ENCODE results near the gene PRH1. TPM values are rescaled to one million over a fixed set of nuclear protein-coding genes. Genes with fewer than 3 reads are reported as not detected.

PRH1 gene
- total RNA-seq, 1 experiment from 2014 or later = 10.5 TPM

GRCh38 chr12:10910380-10910779, 26.3 kb upstream of the PRH1 start:
- H3K36me3 ChIP-seq (ENCODE audit: control insufficient read depth, insufficient read depth, low read length) = no peaks in the 10 kb centered on the region
- intact Hi-C loops (cut with micrococcal nuclease; ENCODE audit: unreplicated experiment) = no loop called here
- no peaks in the 10 kb centered on the region for H3K4me1 ChIP-seq (ENCODE audit: control insufficient read depth, insufficient read depth, low read length)
- in situ Hi-C loops (cut with HindIII; ENCODE audit: low pct_unique_long_range_greater_than_20kb, low sequenced_read_pairs) = no loop called here
- ATAC-seq (no peak), DNase-seq (ENCODE audit: low read depth, low spot score) (no peak)
- no peak overlapping the region for H3K27ac ChIP-seq (ENCODE audit: low read length)
- no peaks in the 10 kb centered on the region for H3K27me3 ChIP-seq (ENCODE audit: control insufficient read depth, insufficient read depth, low read length)
- ChIA-PET POLR2A (no interaction called here), CTCF (no interaction called here)
- no peak overlapping the region for H3K4me3 ChIP-seq (ENCODE audit: low read depth in 2 of 2, low read length in 2 of 2)
- H3K9me3 ChIP-seq (ENCODE audit: control insufficient read depth, insufficient read depth, low read depth, low read length) = no peaks in the 10 kb centered on the region
- no TSS peak for BruUV-seq (replicated peaks)
- TF ChIP-seq, protein P1, sequence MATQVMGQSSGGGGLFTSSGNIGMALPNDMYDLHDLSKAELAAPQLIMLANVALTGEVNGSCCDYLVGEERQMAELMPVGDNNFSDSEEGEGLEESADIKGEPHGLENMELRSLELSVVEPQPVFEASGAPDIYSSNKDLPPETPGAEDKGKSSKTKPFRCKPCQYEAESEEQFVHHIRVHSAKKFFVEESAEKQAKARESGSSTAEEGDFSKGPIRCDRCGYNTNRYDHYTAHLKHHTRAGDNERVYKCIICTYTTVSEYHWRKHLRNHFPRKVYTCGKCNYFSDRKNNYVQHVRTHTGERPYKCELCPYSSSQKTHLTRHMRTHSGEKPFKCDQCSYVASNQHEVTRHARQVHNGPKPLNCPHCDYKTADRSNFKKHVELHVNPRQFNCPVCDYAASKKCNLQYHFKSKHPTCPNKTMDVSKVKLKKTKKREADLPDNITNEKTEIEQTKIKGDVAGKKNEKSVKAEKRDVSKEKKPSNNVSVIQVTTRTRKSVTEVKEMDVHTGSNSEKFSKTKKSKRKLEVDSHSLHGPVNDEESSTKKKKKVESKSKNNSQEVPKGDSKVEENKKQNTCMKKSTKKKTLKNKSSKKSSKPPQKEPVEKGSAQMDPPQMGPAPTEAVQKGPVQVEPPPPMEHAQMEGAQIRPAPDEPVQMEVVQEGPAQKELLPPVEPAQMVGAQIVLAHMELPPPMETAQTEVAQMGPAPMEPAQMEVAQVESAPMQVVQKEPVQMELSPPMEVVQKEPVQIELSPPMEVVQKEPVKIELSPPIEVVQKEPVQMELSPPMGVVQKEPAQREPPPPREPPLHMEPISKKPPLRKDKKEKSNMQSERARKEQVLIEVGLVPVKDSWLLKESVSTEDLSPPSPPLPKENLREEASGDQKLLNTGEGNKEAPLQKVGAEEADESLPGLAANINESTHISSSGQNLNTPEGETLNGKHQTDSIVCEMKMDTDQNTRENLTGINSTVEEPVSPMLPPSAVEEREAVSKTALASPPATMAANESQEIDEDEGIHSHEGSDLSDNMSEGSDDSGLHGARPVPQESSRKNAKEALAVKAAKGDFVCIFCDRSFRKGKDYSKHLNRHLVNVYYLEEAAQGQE (IDR thresholded peaks at IDR 0.05; ENCODE audit: insufficient read depth in 1 of 2, low read depth in 2 of 2, low read length in 1 of 2) = no peak
- TF ChIP-seq TCF7L2 (IDR thresholded peaks at IDR 0.05; ENCODE audit: low read depth, low read length) = no peak
- no peak for TF ChIP-seq CTCF (IDR thresholded peaks at IDR 0.05)
- no peak for TF ChIP-seq POLR2AphosphoS5 (IDR thresholded peaks at IDR 0.05; ENCODE audit: low read depth, low read length)
- TF ChIP-seq SIN3A (IDR thresholded peaks at IDR 0.05; ENCODE audit: borderline replicate concordance, insufficient read depth, low read depth, low read length) = no peak

GRCh38 chr12:10909462-10909861, 25.4 kb upstream of the PRH1 start, which contains the start of gene TAS2R13:
TAS2R13 (minus strand) TSS chr12:10909562; CDS start chr12:10909298, 264 bp downstream.
- DNase-seq (ENCODE audit: low read depth, low spot score) (no peak), ATAC-seq (no peak)
- H3K36me3 ChIP-seq (ENCODE audit: control insufficient read depth, insufficient read depth, low read length) = no peaks in the 10 kb centered on the region
- POLR2A ChIA-PET = no interaction called here
- no peaks in the 10 kb centered on the region for H3K4me1 ChIP-seq (ENCODE audit: control insufficient read depth, insufficient read depth, low read length)
- no peak within 1 kb of the TSS for H3K27ac ChIP-seq (ENCODE audit: low read length)
- no peaks in the 10 kb centered on the region for H3K27me3 ChIP-seq (ENCODE audit: control insufficient read depth, insufficient read depth, low read length)
- in situ Hi-C loops (cut with HindIII; ENCODE audit: low pct_unique_long_range_greater_than_20kb, low sequenced_read_pairs) = no loop called here
- intact Hi-C loops (cut with micrococcal nuclease; ENCODE audit: unreplicated experiment) = no loop called here
- BruUV-seq (replicated peaks) = no TSS peak
- CTCF ChIA-PET = no interaction called here
- H3K9me3 ChIP-seq (ENCODE audit: control insufficient read depth, insufficient read depth, low read depth, low read length) = no peaks in the 10 kb centered on the region
- no peak within 1 kb of the TSS for H3K4me3 ChIP-seq (ENCODE audit: low read depth in 2 of 2, low read length in 2 of 2)
- TF ChIP-seq SIN3A (IDR thresholded peaks at IDR 0.05; ENCODE audit: borderline replicate concordance, insufficient read depth, low read depth, low read length) (no peak), CTCF (IDR thresholded peaks at IDR 0.05) (no peak), TCF7L2 (IDR thresholded peaks at IDR 0.05; ENCODE audit: low read depth, low read length) (no peak), POLR2AphosphoS5 (IDR thresholded peaks at IDR 0.05; ENCODE audit: low read depth, low read length) (no peak)
- TF ChIP-seq, protein P1 (IDR thresholded peaks at IDR 0.05; ENCODE audit: insufficient read depth in 1 of 2, low read depth in 2 of 2, low read length in 1 of 2) = no peak
